ENCODE data around the gene CEP76.
"Not testable (repeated sequence)": the region's sequence is repeated elsewhere in the genome, so short reads cannot be mapped to it uniquely, and the experiment has no call there.

The CEP76 gene

DNA sequence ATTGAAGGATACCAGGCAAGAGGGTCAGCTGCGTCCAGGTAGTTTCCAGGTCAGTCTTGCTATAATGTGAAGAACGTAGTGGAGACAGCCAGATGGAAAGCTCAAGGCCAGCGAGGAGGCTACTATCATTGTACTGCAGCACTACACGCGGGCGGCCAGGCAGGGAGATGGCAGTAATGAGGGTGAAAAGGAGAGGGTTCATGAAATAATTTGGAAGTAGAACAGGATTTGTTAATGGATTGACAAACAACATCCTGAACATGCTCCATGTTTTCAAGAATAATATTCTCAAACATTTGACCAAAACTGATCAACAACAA lies 61.7 kb downstream of the CEP76 start:
- no peak for DNase-seq

DNA sequence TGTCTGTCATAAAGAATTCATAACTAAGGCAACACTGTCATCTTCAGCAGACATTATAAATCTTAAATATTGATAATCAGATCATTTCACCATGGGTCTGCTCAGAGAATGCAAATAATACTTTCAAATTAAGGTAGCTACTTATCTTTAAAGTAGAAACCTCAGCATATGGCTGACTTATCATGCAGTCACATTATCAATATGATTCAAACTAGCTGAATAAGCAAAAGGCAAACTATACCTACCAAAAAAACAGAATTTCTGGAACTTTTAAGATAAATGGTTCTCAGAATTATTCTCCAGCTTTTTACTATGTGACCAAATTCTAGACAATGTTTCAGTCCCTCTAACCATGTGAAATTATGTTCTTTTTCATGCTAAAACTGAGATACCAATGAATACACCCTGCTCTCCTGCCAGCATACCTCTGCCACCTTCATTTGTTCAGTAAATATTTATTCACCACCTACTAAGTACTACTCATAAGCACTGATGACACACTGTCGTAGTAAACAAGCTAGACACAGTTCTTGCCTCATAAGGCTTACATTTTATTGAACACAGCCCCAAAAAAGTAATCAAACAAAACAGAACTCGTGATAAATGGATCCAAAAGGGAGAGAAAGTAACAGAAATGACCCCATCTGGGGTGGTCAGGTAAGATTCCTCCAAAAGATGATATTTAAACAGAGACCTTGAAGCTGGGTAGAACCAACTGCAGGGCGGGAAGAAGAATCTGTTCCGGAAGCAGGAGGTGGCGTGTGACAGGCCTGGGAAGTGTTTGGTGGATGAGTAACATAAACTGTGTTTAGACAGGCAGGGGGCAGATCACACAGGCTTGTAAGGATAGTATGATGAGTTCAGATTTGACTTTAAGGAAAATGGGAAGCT lies 62.3 kb downstream of the CEP76 start:
- DNase-seq = no peak

DNA sequence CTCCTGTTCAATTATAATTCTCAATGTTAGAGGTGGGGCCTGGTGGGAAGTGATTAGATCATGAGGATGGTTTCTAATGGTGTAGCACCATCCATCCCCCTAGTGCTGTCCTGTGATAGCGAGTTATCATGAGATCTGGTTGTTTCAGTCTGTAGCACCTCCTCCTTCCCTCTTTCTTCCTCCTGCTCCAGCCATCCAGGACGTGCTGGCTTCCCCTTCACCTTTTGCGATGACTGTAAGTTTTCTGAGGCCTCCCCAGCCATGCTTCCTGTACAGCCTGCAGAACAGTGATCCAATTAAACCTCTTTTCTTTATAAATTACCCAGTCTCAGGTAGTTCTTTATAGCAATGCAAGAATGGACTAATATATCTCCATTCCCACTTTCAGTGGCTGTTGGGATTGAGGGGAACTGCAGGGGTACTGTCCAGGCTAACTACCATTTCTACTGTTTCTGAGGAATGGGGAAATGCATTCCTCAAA lies 63.8 kb downstream of the CEP76 start:
- no peak for DNase-seq

DNA sequence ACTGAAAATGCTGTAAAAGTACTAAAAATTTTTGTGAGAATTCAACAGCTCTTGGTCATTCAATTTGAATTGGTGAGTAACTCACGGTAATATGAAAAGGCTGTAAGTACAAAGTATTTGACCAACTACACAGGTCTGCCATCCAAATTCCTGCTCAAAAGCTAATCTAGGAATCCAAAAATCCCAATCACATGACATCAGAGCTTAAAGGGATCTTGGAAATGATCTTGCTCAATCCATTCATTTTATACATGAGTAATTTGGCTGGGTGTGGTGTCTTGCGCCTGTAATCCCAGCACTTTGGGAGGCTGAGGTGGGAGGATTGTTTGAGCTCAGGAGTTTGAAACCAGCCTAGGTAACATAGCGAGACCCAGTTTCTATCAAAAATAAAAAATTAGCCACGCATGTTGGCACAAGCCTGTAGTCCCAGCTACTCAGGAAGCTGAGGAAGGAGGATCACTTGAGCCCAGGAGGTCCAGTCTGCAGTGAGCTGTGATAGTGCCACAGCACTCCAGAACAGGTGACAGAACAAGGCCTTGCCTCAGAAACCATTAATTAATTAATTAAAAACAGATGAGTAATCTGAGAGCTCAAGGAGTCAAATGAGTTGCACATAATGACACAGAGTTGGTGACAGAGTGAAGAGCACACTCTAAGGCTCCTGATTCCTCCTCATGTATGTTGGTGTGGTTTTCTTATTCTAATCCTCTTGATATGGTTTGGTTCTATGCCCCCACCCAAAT lies 64.5 kb downstream of the CEP76 start:
- no peak for DNase-seq

DNA sequence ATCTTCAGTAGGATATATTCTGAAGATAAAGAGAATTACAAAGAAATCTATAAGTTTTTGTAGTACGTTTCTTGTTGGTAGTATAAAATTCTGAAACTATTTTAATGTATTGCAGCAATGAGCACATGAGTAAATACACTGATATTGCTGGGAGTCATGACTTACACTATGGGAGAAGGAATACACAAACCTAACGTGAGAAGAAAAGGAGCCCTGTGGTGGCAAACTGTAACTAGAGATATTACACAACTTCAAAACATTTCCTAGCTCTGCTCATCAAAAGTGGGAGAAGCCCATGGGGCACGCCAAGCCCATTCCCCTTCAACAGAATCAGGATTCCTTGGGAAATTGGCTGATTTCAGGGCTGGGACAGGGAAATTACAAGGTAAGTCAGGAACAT lies 65.1 kb downstream of the CEP76 start:
- DNase-seq = no peak

GRCh38 chr18:12631831-12632477 lies 70.6 kb downstream of the CEP76 start:
- no peak for DNase-seq

DNA sequence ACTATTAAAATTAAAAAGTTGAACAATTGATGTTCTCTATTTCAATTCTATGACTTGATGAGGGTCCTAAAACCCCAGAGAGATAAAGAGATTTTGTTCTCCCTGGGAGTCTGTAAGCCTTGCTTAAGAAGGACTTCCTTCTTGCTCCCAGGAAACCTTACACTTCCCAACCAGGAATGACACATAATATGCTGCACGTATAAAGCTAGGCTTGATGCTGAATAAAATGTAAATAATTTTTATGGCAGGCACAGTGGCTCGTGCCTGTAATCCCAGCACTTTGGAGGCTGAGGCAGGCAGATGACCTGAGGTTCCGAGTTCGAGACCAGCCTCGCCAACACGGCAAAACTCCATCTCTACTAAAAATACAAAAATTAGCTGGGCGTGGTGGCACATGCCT lies 72.4 kb downstream of the CEP76 start:
- DNase-seq = no peak

GRCh38 chr18:12628706-12629702 lies 73.5 kb downstream of the CEP76 start:
- DNase-seq = peak; percentile 18

DNA sequence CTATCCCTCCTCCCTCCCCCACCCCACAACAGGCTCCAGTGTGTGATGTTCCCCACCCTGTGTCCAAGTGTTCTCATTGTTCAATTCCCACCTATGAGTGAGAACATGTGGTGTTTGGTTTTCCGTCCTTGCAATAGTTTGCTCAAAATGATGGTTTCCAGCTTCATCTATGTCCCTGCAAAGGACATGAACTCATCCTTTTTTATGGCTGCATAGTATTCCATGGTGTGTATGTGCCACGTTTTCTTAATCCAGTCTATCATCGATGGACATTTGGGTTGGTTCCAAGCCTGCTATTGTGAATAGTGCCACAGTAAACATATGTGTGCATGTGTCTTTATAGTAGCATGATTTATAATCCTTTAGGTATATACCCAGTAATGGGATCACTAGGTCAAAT lies 75.3 kb downstream of the CEP76 start:
- not testable (repeated sequence) for DNase-seq

- DNase-seq = no peak
These were observed 77.3 kb downstream of the CEP76 start for GRCh38 chr18:12625241-12625640.

Data from activated CD4-positive, alpha-beta T cell treated with anti-CD3 and anti-CD28 coated beads, Interleukin-2, Interleukin-6, amounts not matched to agents 100 ng/mL and 50 ng/mL, durations not matched to agents 16 hours and 8 hours (primary cell).